Endothelial cell of umbilical vein (primary cell): Measurements from ENCODE around the gene TTBK1. TPM values are rescaled to one million over a fixed set of nuclear protein-coding genes. Genes with fewer than 3 reads are reported as not detected.

Experiments
- BruUV-seq: library from RNA; stranded (reverse); fragments of 400-500 nt; replicated peaks from 2 replicates; lab custom pipeline; 2021; lab: Mats Ljungman, UMichigan
- CTCF ChIA-PET: fragments of 300-600, 350-600 bp; sonication (Branson Sonifier 250); formaldehyde crosslinking; loops from one replicate; lab custom pipeline; 2021; ENCODE audit warnings: antibody characterized with exemption, inconsistent platforms; lab: Charles Lee
- POLR2A ChIA-PET: fragments of 300-600, 350-600 bp; sonication (Branson Sonifier 250); formaldehyde crosslinking; loops from one replicate; lab custom pipeline; 2021; ENCODE audit warnings: antibody characterized with exemption, inconsistent platforms; lab: Charles Lee
- DNase-seq: peaks from one replicate; pipeline ENCODE4 v3.0.0-alpha.2; 2011; ENCODE audit warnings: low read depth, low spot score
- FAIRE-seq: peaks from 2 replicates; lab custom pipeline; 2011; peaks lifted over from hg19 to GRCh38; lab: Jason Lieb, UNC
- H2AFZ ChIP-seq: 2 replicates; pipeline ENCODE4 v1.6.0; 2012; ENCODE audit warnings: low read depth, low read length, control low read depth, inconsistent platforms
- H3K27ac ChIP-seq: 2 replicates; pipeline ENCODE4 v1.5.1; 2011; ENCODE audit warnings: low read depth, mild to moderate bottlenecking, control low read depth, low read length, moderate library complexity; ENCODE audit not compliant: insufficient read depth
- H3K27me3 ChIP-seq, 2 experiments: 2 replicates each; pipeline versions ENCODE4 v1.6.0 to v1.6.1; 2011; ENCODE audit warnings: low read length in 2 of 2, mixed read lengths in 1 of 2; ENCODE audit not compliant: control insufficient read depth in 2 of 2, insufficient read depth in 2 of 2
- H3K36me3 ChIP-seq, 2 experiments: 2 replicates in 1 of 2; 3 replicates in 1 of 2; pipeline ENCODE4 v1.5.1; 2011; ENCODE audit warnings: low read length in 2 of 2, mild to moderate bottlenecking in 1 of 2, moderate library complexity in 1 of 2; ENCODE audit not compliant: control insufficient read depth in 2 of 2, insufficient read depth in 2 of 2; ENCODE audit errors: extremely low read depth in 1 of 2
- H3K4me1 ChIP-seq: 3 replicates; pipeline ENCODE4 v1.5.1; 2011; ENCODE audit warnings: mild to moderate bottlenecking, low read length; ENCODE audit not compliant: control insufficient read depth, insufficient read depth; ENCODE audit errors: extremely low read depth
- H3K4me2 ChIP-seq: 2 replicates; pipeline ENCODE4 v1.6.1; 2011; ENCODE audit warnings: low read length, control low read depth, mixed read lengths; ENCODE audit not compliant: insufficient read depth
- H3K4me3 ChIP-seq, 3 experiments: fragments of 200-600 bp in 1 of 3; sonication (generic), shearing (Covaris generic) in 1 of 3; replicated peaks in 1 of 3; 2 replicates each; pipeline ENCODE4 v1.5.1; 2011 to 2016; ENCODE audit warnings: control low read depth in 3 of 3, low read length in 3 of 3, mild to moderate bottlenecking in 2 of 3, inconsistent platforms in 1 of 3, low read depth in 1 of 3, moderate library complexity in 1 of 3; ENCODE audit not compliant: insufficient read depth in 1 of 3
- H3K79me2 ChIP-seq: 2 replicates; pipeline ENCODE4 v1.6.0; 2012; ENCODE audit warnings: low read length, inconsistent platforms; ENCODE audit not compliant: control insufficient read depth, insufficient read depth
- H3K9ac ChIP-seq: replicated peaks from 2 replicates; pipeline ENCODE3; 2011; ENCODE audit warnings: low read length, control low read depth; ENCODE audit not compliant: insufficient read depth; ENCODE audit errors: extremely low read depth
- H3K9me1 ChIP-seq: replicated peaks from 3 replicates; pipeline ENCODE4 v1.6.0; 2011; ENCODE audit warnings: mild to moderate bottlenecking, low read length; ENCODE audit not compliant: control insufficient read depth, insufficient read depth; ENCODE audit errors: extremely low read depth
- H3K9me3 ChIP-seq: replicated peaks from 2 replicates; pipeline ENCODE4 v1.5.1; 2012; ENCODE audit warnings: low read length, inconsistent platforms; ENCODE audit not compliant: control insufficient read depth, insufficient read depth
- H4K20me1 ChIP-seq: replicated peaks from 2 replicates; pipeline ENCODE3; 2011; ENCODE audit warnings: mild to moderate bottlenecking, low read length; ENCODE audit not compliant: control insufficient read depth, insufficient read depth; ENCODE audit errors: extremely low read depth
- EZH2 ChIP-seq: IDR thresholded peaks from 2 replicates; pipeline ENCODE4 v1.6.1; 2012; ENCODE audit warnings: borderline replicate concordance, low read depth, mild to moderate bottlenecking, moderate library complexity, low read length, inconsistent platforms; ENCODE audit not compliant: severe bottlenecking
- GATA2 ChIP-seq: IDR thresholded peaks from 2 replicates; pipeline ENCODE4 v1.7.0; 2011; ENCODE audit warnings: low read depth, mild to moderate bottlenecking, moderate library complexity, mixed read lengths, low read length; ENCODE audit not compliant: insufficient read length, insufficient read depth
- JUN ChIP-seq: IDR thresholded peaks from 2 replicates; pipeline ENCODE4 v1.6.1; 2011; ENCODE audit warnings: borderline replicate concordance, low read depth; ENCODE audit not compliant: insufficient read length, insufficient read depth
- MYC ChIP-seq: IDR thresholded peaks from one replicate; pipeline ENCODE4 v1.6.1; 2011; ENCODE audit warnings: mild to moderate bottlenecking, low read depth, low read length
- POLR2A ChIP-seq: IDR thresholded peaks from 2 replicates; pipeline ENCODE4 v1.6.1; 2012; ENCODE audit warnings: low read depth, mild to moderate bottlenecking, control low read depth, low read length
- POLR2AphosphoS5 ChIP-seq: IDR thresholded peaks from 2 replicates; pipeline ENCODE4 v1.6.1; 2012; ENCODE audit warnings: low read depth, mild to moderate bottlenecking, control low read depth, low read length, moderate library complexity; ENCODE audit not compliant: insufficient read depth
- dilution Hi-C: fragments of 300-500 bp; cut with MboI; formaldehyde crosslinking; loops from one replicate; pipeline ENCODE4 v1.15.0; 2019; ENCODE audit warnings: low sequenced_read_pairs; ENCODE audit not compliant: extremely low pct_ligation_motif_present
- intact Hi-C: fragments of 100-400 bp; cut with micrococcal nuclease; formaldehyde crosslinking; loops from one replicate; pipeline ENCODE4 v1.10.0; 2022
- polyA plus RNA-seq, 4 experiments: library from polyadenylated mRNA; depleted of rRNA in 3 of 4; stranded (reverse) in 3 of 4; unstranded in 1 of 4; fragments of >200 nt; gene quantifications; 2 replicates each; pipeline versions ENCODE4 v1.2.1 to v1.2.3, GENCODE V29; 2011 to 2012; ENCODE audit warnings: missing spikeins in 1 of 4
- total RNA-seq: library from RNA; stranded (reverse); gene quantifications from 2 replicates; pipeline ENCODE4 v1.2.3, GENCODE V29; 2021
- TF ChIP-seq, protein P1 (sequence below): IDR thresholded peaks from 2 replicates; pipeline ENCODE4 v1.6.1; 2011; ENCODE audit not compliant: insufficient read depth, insufficient read length
- TF ChIP-seq, protein P2 (sequence below), 2 donors: IDR thresholded peaks; 1 replicate in 1 of 2; 2 replicates in 1 of 2; pipeline ENCODE4 v1.5.1; 2011; ENCODE audit warnings: low read length in 2 of 2, mild to moderate bottlenecking in 2 of 2, moderate library complexity in 2 of 2, control low read depth in 1 of 2, inconsistent platforms in 1 of 2, low read depth in 1 of 2; ENCODE audit not compliant: insufficient read depth in 1 of 2; ENCODE audit errors: extremely low read depth in 1 of 2

Gene TTBK1
- total and polyA plus RNA-seq, 2 donors (not counting 3 experiments of a cell fraction or from before 2014, with no cell fraction given) = 0.06 TPM; not detected in 1

- intact Hi-C loops = no loop called here
- H3K4me2 ChIP-seq = no peak overlapping the region
- CTCF ChIA-PET = interaction anchor here (1.5 kb wide), 1 partner anchor 14 kb away, joined by 6 read pairs; the partner anchor contains the start of gene DNPH1
- dilution Hi-C loops = no loop called here
- POLR2A ChIA-PET = no interaction called here
- peaks cover 0 to 20% of the 10 kb centered on the region in 2 experiments for H3K36me3 ChIP-seq
- H3K9me1 ChIP-seq = no peaks in the 10 kb centered on the region
- H3K4me3 ChIP-seq = no peak overlapping the region
- no peaks in the 10 kb centered on the region for H3K79me2 ChIP-seq
- BruUV-seq = no TSS peak
- no peaks in the 10 kb centered on the region for H3K9me3 ChIP-seq
- no peak overlapping the region for H2AFZ ChIP-seq
- TF ChIP-seq MYC (no peak), JUN (no peak), EZH2 (no peak), POLR2A (no peak), POLR2AphosphoS5 (no peak), GATA2 (no peak)
- TF ChIP-seq, protein P1, sequence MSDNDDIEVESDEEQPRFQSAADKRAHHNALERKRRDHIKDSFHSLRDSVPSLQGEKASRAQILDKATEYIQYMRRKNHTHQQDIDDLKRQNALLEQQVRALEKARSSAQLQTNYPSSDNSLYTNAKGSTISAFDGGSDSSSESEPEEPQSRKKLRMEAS = no peak
- TF ChIP-seq, protein P2, sequence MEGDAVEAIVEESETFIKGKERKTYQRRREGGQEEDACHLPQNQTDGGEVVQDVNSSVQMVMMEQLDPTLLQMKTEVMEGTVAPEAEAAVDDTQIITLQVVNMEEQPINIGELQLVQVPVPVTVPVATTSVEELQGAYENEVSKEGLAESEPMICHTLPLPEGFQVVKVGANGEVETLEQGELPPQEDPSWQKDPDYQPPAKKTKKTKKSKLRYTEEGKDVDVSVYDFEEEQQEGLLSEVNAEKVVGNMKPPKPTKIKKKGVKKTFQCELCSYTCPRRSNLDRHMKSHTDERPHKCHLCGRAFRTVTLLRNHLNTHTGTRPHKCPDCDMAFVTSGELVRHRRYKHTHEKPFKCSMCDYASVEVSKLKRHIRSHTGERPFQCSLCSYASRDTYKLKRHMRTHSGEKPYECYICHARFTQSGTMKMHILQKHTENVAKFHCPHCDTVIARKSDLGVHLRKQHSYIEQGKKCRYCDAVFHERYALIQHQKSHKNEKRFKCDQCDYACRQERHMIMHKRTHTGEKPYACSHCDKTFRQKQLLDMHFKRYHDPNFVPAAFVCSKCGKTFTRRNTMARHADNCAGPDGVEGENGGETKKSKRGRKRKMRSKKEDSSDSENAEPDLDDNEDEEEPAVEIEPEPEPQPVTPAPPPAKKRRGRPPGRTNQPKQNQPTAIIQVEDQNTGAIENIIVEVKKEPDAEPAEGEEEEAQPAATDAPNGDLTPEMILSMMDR (IDR thresholded peaks at IDR 0.05; ENCODE audit: extremely low read depth in 1 of 2, insufficient read depth in 1 of 2, low read depth in 1 of 2, low read length in 2 of 2) = no peak
- no peak overlapping the region for H3K27ac ChIP-seq
- no peaks in the 10 kb centered on the region for H3K27me3 ChIP-seq
- no peaks in the 10 kb centered on the region for H4K20me1 ChIP-seq
- FAIRE-seq (no peak), DNase-seq (no peak)
- peaks cover 18% of the 10 kb centered on the region for H3K4me1 ChIP-seq
- no peak overlapping the region for H3K9ac ChIP-seq
Observed at GRCh38 chr6:43215066-43215465, 28.2 kb upstream of the TTBK1 start.
